ENCODE results near the gene STKLD1.

Gene STKLD1

DNA sequence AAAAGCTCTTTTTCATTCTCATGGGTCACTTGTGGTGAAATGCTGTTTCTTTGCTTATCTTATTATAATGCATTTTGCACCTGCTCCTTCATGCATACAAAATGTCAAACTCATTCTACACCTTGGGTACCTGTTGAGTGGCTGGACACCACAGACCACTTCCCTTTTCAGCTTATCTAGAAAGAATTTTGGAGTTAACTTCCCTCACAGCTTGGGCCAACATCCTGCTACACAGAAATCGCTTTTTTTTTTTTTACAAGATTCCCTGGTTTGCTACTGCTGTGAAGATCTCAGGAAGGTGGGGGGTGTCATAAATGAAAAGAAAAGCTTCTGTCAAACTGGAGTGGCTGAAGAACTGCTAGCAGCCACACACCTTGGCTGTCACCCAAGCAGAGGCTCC, 39.0 kb downstream of the STKLD1 start:
- DNase-seq (ENCODE audit: low read depth in 2 of 2): no peak

DNA sequence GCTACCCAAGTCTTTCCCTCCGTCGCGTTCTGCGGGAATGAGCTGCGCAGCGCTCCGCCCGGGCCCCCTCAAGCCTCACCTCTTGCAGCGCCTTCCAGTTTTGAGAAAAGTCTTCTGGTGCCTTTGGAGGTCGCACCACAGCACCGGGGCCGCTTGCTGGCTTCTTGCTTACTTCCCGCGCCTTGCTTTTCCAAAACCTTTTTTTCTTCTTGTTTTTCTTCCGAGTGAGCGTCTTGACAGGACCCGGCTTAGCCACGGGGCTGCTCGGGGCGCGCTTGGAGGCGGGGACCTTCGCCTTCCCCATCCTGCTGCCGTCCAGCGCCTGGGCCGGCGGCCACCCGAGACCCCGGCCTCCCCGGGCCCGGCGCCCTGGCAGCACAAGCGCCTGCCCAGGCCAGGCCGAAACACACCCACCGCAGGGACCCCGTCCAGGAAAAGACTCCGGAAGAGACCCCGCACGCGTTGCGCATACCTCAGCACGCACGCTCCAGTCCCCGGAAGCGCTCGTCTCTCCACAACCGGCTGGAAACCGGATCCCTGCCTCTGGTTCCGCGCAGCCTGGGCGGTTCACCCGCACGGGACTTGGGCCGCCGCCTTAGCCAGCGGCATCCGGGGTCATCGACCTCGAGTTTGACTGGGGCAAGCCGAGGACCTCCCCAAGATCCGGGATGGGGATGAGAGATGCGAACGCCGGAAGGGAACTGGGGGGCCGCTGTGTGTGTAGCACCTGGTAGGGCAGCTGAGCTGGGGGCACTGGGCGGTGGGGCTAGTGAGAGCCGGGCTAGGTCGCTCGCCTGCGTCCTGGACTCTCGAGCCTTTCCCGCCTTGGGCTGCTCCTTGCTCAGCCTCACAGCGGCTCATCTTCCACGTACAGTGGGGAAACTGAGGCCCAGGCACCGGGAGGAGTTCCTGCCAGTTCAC, 41.6 kb downstream of the STKLD1 start, which contains the start of gene REXO4:
TSS of gene REXO4 (minus strand) at position 470 of the 921 bp plus-strand sequence. CDS start at position 304, 166 bp downstream.
- DNase-seq (ENCODE audit: low read depth in 2 of 2): peak; percentile 71 to 75

DNA sequence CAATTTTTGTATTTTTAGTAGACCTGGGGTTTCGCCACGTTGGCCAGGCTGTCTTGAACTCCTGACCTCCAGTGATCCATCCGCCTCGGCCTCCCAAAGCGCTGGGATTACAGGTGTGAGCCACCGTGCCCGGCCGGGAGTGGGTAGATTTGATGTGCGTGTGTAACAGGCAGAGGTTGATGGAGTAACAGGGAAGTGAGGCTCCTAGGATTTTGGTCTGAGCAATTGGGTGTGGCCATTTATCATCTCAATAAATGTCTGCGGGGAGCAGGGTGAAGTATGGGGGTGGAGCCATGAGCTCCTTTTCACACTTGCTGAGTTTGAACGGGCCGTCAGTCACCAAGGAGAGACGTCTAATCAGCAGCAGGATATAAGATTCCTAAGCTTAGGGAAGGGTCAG, 42.8 kb downstream of the STKLD1 start:
- no peak for DNase-seq (ENCODE audit: low read depth in 2 of 2)

DNA sequence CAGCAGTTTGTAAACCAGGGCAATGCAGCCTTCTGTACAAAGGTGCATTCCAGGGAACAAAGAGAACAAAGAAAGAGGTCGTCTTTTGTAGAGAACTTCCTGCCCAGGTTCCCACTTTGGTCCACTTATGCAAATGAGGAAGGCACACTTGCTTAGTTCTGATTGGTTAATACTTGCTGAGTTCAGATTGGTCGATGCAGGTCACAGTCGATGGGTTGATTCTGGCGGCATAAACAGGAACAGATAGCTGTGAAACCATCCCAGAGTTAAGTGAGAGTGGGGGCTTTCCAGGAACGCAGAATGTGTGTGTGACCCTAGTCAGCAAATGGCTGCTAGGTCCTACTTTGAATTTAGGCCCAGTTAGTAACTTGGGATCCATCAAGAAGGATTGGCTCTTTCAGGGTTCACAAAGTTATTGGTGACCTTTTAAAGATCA, 44.2 kb downstream of the STKLD1 start:
- no peak for DNase-seq (ENCODE audit: low read depth in 2 of 2)

DNA sequence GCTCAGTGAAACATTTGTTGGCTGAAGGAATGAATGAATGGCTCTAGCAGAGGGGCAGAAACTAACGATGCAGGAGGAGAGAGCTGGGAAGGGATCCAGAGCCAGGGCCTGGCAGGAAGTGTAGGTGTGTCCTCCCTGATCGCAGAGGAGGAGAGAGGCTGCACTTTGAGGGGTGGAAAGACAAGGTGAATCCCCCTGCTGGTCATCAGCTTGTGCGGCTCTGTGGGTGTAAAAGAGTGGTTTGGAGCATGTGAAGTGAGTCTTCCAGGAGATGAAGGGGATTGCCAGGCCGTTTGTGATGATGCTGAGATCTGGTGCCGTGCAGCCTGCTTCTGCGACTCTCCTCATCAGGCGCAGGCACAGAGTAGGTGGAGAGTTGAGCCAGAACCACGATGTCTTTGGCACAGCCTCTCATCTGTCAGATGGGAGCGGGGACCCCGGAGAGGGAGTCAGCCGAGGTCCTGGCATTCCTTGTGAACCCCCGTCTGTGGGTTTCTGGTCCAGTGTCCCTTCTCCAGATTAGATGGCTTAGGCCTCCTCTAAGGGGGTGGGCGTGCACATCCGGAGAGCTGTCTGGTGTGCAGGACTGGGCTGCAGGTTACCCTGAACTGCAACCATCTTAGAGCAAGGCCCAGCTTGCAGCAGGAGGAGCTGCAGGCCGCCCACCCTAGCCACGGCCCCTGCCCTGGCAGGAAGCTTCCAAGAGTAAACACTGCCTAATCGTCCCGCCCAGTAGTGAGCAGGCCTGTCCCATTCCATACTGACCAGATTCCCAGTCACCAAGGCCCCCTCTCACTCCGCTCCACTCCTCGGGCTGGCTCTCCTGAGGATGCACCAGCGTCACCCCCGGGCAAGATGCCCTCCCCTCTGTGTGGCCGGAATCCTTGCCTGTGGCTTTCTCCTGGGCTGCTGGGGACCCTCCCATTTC, 45.7 kb downstream of the STKLD1 start, which contains the start of gene ADAMTS13:
TSS of gene ADAMTS13 (plus strand) at position 753 of the 928 bp plus-strand sequence. CDS start at position 830, 77 bp downstream.
- no peak for DNase-seq (ENCODE audit: low read depth in 2 of 2)

DNA sequence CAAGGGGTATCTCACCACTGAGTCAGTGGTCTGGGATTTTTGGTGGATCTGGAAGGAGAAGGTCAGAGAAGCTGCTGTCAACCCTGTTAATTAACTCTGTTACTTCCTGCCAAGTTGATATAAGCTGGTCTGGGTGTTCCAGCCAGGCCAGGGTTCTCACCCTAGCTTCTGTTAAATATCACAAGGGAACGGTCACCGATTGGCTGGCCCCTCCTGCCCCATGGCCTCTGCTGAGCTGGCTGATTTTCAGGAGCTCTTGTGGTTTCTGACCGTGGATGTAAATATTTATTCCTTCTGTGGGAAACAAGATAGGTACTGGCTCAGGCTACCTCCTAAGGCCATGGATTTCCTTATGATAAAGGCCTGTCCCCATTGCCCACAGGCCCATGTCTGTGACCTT, 47.0 kb downstream of the STKLD1 start:
- DNase-seq (ENCODE audit: low read depth in 2 of 2): no peak

DNA sequence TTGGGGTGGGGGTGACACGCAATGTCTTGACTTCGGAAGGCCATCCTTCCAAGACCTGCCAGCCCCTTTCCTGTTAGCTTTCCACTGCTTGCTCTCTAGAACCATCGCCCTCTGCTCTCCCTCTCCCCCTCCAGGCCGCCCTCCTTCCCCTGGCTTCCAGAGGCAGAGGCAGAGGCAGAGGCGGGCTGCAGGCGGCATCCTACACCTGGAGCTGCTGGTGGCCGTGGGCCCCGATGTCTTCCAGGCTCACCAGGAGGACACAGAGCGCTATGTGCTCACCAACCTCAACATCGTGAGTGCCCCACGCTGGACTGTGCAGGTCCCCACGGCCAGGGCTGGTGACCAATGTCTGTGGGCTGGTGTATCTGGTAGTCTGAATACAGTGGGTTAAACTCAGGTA, 48.0 kb downstream of the STKLD1 start:
- DNase-seq (ENCODE audit: low read depth in 2 of 2): no peak

DNA sequence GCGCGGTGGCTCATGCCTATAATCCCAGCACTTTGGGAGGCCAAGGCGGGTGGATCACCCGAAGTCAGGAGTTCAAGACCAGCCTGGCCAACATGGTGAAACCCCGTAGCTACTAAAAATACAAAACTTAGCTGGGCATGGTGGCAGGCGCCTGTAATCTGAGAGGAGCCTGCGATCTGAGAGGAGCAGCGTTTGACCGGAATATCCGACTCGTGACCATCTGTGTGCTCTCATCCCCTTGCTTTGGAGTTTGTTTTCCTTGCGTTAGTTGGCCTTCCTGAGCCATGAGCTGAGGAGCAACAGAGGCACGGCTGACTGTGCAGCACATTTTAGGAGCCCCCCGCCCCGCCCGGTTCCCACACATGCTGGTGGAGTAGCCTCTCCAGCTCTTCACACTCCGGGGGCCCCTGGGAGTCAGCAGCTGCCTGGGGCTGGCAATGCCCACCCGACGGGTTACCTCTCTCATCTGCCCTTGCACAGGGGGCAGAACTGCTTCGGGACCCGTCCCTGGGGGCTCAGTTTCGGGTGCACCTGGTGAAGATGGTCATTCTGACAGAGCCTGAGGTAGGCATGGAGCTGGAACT, 49.0 kb downstream of the STKLD1 start:
- DNase-seq (ENCODE audit: low read depth in 2 of 2): no peak

DNA sequence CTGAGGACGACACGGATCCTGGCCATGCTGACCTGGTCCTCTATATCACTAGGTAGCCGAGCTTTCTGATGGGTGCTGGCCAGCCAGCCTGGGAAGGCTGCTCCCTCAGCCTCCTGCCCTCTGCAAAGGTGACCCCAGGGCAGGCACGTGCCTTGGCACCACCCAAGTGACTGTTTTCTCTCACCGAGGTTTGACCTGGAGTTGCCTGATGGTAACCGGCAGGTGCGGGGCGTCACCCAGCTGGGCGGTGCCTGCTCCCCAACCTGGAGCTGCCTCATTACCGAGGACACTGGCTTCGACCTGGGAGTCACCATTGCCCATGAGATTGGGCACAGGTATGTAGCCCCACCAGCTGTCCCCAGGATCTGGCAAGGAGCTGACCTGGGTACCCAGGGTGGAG, 49.8 kb downstream of the STKLD1 start:
- no peak for DNase-seq (ENCODE audit: low read depth in 2 of 2)

DNA sequence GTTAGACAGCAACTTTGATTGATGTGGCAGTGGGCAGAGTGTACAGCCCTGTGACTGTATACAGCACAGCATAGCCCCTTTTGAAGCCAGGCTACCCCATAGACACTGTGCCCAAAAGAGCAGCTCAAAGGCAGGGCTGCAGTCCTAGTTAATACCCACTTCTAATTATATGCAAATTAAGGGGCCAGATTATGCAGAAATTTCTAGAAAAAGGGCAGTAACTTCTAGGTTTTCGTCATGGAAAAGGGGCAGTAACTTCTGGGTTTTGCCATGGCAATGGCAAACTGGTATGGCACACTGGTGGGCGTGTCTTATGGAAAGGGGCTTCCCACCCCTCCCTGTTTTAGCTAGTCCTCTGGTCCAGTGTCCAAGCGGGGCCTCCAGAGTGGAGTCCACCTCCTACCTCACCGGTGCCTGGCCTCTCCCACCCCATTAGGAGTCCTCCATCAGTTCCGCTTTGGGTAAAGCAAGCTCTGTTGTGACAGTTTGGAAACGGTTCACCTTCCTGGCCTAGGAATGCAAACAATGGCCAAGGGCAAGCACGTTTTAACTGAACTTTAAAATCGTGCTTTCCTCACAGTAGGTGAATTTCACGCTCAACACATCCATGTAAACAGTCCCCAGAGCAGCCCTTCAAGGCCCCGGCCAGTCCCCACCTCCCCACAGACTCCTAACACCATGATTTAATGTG, 51.6 kb downstream of the STKLD1 start:
- no peak for DNase-seq (ENCODE audit: low read depth in 2 of 2)

DNA sequence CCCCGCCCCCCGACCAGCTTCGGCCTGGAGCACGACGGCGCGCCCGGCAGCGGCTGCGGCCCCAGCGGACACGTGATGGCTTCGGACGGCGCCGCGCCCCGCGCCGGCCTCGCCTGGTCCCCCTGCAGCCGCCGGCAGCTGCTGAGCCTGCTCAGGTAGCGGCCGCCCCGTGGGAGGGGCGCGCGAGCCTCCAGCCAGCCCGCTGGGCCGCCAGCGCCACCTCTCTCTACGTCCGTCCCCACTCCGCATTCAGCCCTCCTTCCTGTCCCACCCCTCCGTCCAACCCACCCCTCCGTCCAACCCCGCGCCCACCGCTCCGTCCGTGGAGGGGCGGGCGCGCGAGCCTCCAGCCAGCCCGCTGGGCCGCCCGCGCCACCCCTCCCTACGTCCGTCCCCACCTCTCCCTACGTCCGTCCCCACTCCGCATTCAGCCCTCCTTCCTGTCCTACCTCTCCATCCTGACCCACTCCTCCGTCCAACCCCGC, 52.5 kb downstream of the STKLD1 start:
- no peak for DNase-seq (ENCODE audit: low read depth in 2 of 2)

DNA sequence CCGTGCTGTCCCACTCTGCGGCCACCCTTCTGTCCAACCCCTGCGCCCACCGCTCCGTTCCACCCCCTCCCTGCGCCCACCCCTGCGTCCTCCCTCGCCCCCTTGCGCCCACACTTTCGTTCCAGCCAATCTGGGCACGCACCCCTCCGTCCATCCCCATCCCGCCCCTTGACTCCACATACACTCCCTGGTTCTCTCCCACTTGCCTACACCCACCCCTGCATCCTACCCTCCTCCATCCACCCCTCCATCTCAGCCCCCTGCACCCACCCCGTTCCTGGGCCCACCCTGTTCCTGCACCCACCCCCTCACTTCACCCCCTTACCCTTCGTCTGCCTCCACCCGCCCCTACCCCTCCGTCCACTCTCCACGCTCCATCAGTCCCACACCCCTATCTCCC, 53.0 kb downstream of the STKLD1 start:
- no peak for DNase-seq (ENCODE audit: low read depth in 2 of 2)

DNA sequence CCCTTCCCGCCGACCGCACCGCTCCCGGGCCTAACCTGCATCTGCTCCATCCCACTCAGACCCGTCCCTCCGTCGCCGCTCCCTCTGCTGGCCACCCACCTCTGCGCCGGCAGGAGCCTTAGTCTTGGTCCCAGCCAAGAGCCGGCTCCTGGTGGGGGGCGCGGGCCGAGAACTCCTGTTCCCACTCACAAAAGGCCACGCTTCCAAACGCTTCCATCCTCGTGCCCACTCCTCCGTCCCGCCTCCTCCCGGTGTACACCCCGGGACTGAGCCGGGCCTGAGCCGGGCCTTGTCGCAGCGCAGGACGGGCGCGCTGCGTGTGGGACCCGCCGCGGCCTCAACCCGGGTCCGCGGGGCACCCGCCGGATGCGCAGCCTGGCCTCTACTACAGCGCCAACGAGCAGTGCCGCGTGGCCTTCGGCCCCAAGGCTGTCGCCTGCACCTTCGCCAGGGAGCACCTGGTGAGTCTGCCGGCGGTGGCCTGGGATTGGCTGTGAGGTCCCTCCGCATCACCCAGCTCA, 53.5 kb downstream of the STKLD1 start:
- DNase-seq (ENCODE audit: low read depth in 2 of 2): no peak

DNA sequence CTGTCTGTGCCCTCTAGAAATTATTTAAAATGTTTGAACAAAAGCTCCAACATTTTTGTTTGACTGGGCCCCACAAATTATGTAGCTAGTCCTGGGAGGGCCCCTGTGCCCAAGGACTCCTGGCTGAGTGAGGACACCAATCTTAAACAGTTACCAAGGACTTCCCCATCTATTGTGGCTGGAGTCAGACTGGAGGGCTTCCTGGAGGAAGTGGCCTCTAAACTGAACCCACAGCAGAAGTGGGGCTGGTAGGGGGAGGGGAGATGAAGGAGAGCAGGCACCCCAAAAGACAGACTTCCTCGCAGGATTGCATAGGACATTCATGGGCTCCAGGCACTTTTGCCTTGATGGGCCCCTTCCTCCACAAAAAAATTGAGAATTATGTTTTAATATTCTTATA, 54.1 kb downstream of the STKLD1 start:
- DNase-seq (ENCODE audit: low read depth in 2 of 2): no peak

DNA sequence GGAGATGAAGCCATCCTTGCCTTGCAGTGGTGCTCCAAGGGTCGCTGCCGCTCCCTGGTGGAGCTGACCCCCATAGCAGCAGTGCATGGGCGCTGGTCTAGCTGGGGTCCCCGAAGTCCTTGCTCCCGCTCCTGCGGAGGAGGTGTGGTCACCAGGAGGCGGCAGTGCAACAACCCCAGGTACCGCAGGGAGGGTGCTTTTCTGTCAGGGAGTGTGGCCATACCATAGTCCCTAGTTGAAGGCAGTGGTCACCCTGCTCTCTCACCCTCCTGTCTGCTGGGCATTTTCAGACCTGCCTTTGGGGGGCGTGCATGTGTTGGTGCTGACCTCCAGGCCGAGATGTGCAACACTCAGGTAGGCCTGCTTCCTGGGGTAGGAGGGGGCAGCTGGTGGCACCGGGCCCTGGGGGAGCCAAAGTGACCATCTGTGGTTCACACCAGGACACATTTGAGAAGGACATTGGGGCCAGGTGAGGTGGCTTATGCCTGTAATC, 57.2 kb downstream of the STKLD1 start:
- no peak for DNase-seq (ENCODE audit: low read depth in 2 of 2)

DNA sequence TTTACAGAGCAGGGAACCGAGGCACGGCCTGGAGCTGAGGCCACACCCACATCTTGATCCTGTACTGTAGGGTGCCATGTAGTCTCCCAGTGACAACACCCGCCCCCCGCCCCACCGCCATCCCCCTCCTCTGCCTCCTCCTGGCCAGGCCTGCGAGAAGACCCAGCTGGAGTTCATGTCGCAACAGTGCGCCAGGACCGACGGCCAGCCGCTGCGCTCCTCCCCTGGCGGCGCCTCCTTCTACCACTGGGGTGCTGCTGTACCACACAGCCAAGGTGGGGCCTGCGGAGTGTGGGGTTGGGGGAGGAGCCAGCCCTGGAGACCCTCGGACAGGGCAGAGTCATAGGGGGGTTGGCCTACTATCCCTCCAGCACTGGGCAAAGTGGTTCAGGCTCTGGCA, 60.5 kb downstream of the STKLD1 start:
- no peak for DNase-seq (ENCODE audit: low read depth in 2 of 2)

DNA sequence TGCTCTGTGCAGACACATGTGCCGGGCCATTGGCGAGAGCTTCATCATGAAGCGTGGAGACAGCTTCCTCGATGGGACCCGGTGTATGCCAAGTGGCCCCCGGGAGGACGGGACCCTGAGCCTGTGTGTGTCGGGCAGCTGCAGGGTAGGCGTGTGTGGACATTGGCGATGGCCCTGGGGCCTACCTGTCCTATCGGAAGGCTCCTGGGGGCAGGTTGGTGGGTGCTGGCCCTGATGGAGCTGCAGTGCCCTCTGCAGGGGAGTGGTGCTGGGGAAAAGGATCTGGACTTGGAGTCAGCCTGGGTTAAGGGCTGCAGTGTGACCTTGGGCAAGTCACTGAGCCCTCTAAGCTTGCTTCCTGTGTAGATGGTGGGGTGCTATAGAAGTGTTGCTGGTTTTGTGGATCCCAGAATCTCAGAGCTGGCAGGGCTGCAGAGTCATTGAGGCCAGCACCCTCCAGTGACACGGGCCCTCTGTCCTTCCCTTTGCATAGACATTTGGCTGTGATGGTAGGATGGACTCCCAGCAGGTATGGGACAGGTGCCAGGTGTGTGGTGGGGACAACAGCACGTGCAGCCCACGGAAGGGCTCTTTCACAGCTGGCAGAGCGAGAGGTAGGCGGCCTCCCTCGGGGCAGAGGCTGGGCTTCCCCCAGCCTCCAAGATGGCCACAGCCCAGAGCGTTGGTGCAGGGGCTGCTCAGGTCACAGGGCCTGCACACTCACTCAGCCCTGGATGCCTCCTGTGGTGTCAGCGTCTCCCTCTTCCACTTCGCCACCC, 61.8 kb downstream of the STKLD1 start:
- no peak for DNase-seq (ENCODE audit: low read depth in 2 of 2)

DNA sequence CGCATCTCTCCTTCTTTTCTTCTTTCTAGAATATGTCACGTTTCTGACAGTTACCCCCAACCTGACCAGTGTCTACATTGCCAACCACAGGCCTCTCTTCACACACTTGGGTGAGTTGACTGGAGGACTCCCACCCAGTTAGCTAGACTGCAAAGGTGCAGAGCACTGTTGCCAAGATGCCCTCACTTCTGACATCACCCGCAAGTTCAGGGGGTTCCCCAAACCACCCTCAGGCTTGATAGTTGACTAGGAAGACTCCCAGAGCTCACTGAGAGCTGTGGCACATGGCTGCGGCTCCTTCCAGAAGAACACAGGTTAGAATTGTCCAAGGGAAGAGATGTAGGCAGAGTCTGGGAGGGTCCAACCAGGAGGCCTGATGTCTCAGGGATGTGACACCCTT, 63.2 kb downstream of the STKLD1 start:
- DNase-seq (ENCODE audit: low read depth in 2 of 2): no peak

DNA sequence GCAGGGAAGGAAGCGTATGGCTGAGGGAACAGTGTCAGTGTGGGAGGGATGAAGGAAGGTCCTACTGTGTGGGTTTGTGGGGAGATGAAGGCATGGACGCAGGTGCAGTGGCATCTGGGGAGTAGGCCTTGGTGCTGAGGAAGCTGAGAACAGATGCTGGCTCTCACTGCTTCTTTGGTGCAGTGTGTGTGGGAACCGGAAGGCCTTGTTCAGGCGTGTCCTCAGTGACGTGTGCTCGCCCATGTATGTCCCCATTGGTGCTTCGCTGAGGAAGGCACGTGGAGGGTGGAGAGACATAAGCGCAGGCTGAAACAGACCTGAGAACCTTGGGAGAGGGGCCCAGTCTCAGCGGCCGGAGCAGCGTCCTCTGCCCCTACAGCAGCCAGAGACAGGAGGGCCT, 64.7 kb downstream of the STKLD1 start:
- DNase-seq (ENCODE audit: low read depth in 2 of 2): no peak

DNA sequence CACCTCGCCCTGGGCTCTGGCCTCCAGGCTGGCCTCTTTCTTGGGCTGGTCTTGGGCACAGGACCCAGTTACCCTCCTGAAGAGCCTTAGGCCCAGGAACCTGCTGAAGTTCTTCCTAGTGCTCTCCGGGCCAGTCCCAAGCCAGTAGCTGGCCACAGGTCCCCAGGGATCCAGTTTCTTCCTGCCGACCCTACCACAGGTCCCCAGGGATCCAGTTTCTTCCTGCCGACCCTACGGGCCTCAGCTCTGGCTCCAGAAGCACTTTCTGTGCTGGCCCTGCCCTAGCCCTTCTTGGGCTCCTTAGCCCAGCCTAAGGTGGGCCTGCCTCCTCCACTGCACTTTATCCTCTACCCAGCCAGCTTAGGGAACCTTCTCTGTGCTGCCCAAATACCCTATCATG, 65.4 kb downstream of the STKLD1 start:
- no peak for DNase-seq (ENCODE audit: low read depth in 2 of 2)
